NCI-H345 treated with DMSO at 0.1 percent for 48 hours (cell line): ENCODE results near the gene ARID1A.
A peak's percentile ranks its signal among the peaks of the same experiment; 100 is the strongest.

ENCODE experiments used
- DNase-seq: peaks from one replicate; lab custom pipeline; 2025; ENCODE audit not compliant: unreplicated experiment; lab: John Stamatoyannopoulos, UW

Gene ARID1A

DNA sequence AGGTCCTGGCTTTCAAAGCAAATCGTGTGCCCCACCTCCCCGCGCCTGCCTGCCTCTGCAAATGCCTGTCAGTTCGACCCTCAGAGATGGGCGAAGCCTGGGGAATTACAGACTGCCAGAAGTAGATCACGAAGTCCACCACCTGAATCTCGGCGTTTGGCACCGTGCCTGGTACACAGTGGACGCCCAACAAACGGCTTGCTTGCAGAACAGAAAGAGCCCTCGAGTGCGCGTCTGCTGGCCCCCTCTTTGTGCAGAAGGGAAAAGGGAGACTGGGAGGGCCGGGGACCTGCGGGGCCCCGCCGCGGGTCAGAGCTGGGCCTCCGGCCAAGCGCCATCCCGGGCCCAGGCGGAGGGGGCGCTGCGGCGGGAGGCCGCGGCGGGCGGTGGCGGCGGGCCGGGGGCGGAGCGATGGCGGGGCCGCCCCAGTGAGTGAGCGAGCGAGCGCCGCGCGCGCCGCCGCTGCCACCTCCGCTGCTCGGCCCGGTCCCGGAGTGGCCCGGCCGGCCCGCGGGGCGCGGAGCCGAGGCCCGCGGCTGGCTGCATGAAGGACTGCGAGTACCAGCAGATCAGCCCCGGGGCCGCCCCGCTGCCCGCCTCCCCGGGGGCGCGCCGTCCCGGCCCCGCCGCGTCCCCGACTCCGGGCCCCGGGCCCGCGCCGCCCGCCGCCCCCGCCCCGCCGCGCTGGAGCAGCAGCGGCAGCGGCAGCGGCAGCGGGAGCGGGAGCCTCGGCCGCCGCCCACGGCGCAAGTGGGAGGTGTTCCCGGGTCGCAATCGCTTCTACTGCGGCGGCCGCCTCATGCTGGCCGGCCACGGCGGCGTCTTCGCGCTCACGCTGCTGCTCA lies 130.7 kb downstream of the ARID1A start, which contains the start of gene ZDHHC18:
Gene ZDHHC18, plus strand, starts transcription at position 428 of the 845 bp plus-strand sequence. Its CDS starts 117 bp downstream, at position 545.
- peak; percentile 65 for DNase-seq

GRCh38 chr1:26827106-26827604 lies 131.3 kb downstream of the ARID1A start:
- DNase-seq: no peak

GRCh38 chr1:26827663-26828062 lies 131.8 kb downstream of the ARID1A start:
- DNase-seq: no peak

DNA sequence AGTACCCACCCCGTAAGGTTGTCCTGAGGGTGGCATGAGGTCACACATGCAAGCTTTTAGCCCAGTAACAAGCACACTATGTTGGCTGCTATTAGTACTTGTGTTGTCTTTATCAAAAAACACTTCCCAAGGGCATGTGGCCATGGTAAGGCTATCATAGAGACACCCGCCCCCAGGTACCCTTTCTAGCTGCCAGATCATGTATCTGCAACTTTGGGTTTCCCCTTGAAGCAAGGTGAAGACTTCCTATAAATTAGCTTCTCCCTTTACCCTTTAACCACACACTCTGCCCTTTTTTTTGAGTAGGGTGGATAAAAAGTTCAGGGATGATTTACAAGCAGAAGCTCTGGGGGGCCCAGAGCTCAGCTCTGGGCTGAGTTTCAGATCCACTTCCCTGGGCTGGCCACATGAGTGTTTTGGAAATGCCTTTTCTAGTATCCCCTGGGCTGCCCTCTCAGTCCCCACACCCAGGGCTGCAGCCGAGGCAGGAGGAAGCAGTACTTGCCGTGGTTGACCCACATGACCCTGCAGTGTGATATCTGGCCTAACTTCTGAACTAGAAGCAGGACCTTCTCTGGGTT lies 132.7 kb downstream of the ARID1A start:
- DNase-seq: no peak

GRCh38 chr1:26829184-26829911 lies 133.5 kb downstream of the ARID1A start:
- DNase-seq: no peak

GRCh38 chr1:26831059-26831458 lies 135.2 kb downstream of the ARID1A start:
- DNase-seq: no peak
